HepG2 (cell line): ENCODE results near the gene NFATC4. TPM values are rescaled to one million over a fixed set of nuclear protein-coding genes. Genes with fewer than 3 reads are reported as not detected.

Experiments
- ARHGAP35 ChIP-seq: sonication (generic); formaldehyde crosslinking; IDR thresholded peaks from 2 replicates; pipeline ENCODE4 v1.9.0; 2022; ENCODE audit warnings: mild to moderate bottlenecking, inconsistent platforms, moderate library complexity, missing genetic modification reagents, borderline replicate concordance
- GTF2F1 ChIP-seq: fragments of 150-350 bp; IDR thresholded peaks from 2 replicates; pipeline ENCODE4 v1.6.1; 2014; ENCODE audit warnings: low read length
- HCFC1 ChIP-seq: fragments of 150-350 bp; IDR thresholded peaks from 2 replicates; pipeline ENCODE4 v1.6.1; 2014; ENCODE audit warnings: low read depth, low read length
- KDM2A ChIP-seq: sonication (generic); formaldehyde crosslinking; IDR thresholded peaks from 2 replicates; pipeline ENCODE4 v1.4.0; 2020; ENCODE audit warnings: low read depth, missing genetic modification reagents, borderline replicate concordance
- NFKB2 ChIP-seq: sonication (generic); formaldehyde crosslinking; IDR thresholded peaks from 2 replicates; pipeline ENCODE4 v1.4.0; 2020; ENCODE audit warnings: missing genetic modification reagents, borderline replicate concordance
- PHF21A ChIP-seq: sonication (generic); formaldehyde crosslinking; IDR thresholded peaks from 2 replicates; pipeline ENCODE4 v1.5.0; 2020; ENCODE audit warnings: mild to moderate bottlenecking, missing genetic modification reagents
- PLSCR1 ChIP-seq: sonication (generic); formaldehyde crosslinking; IDR thresholded peaks from 2 replicates; pipeline ENCODE4 v1.5.0; 2020; ENCODE audit warnings: missing genetic modification reagents, mild to moderate bottlenecking, borderline replicate concordance
- PTBP1 ChIP-seq: fragments of 200-400 bp; formaldehyde crosslinking; IDR thresholded peaks from 2 replicates; pipeline ENCODE4 v1.6.1; 2018; ENCODE audit warnings: low read length, low read depth; ENCODE audit not compliant: poor library complexity, severe bottlenecking
- RBM39 ChIP-seq: fragments of 200-400 bp; formaldehyde crosslinking; IDR thresholded peaks from one replicate; pipeline ENCODE4 v1.6.1; 2018; ENCODE audit warnings: antibody characterized with exemption, mild to moderate bottlenecking, low read depth, low read length; ENCODE audit not compliant: poor library complexity, severe bottlenecking
- REST ChIP-seq, 2 experiments: IDR thresholded peaks; 2 replicates each; pipeline ENCODE4 v1.6.1; 2011 to 2012; ENCODE audit warnings: low read length in 2 of 2, borderline replicate concordance in 1 of 2, low read depth in 1 of 2, mild to moderate bottlenecking in 1 of 2, moderate library complexity in 1 of 2
- SALL1 ChIP-seq: sonication (generic); formaldehyde crosslinking; IDR thresholded peaks from 2 replicates; pipeline ENCODE4 v1.8.0; 2022; ENCODE audit warnings: mild to moderate bottlenecking, missing genetic modification reagents
- SMAD3 ChIP-seq: sonication (generic); formaldehyde crosslinking; IDR thresholded peaks from 2 replicates; pipeline ENCODE4 v1.4.0; 2020; ENCODE audit warnings: missing genetic modification reagents
- THAP11 ChIP-seq: IDR thresholded peaks from 2 replicates; pipeline ENCODE4 v1.6.1; 2016; ENCODE audit warnings: missing biosample characterization, missing genetic modification reagents
- XRCC5 ChIP-seq: fragments of 200-400 bp; formaldehyde crosslinking; optimal IDR thresholded peaks from 2 replicates; pipeline ENCODE3; 2017; ENCODE audit warnings: mild to moderate bottlenecking, low read length
- ZNF530 ChIP-seq: sonication (generic); formaldehyde crosslinking; IDR thresholded peaks from 2 replicates; pipeline ENCODE4 v1.5.0; 2020; ENCODE audit warnings: low read depth, mild to moderate bottlenecking, missing genetic modification reagents
- ZNF674 ChIP-seq: sonication (generic); formaldehyde crosslinking; IDR thresholded peaks from 2 replicates; pipeline ENCODE4 v1.5.0; 2020; ENCODE audit warnings: low read depth, mild to moderate bottlenecking, missing genetic modification reagents
- ZNF770 ChIP-seq: sonication (generic); formaldehyde crosslinking; IDR thresholded peaks from 2 replicates; pipeline ENCODE4 v1.5.0; 2020; ENCODE audit warnings: mild to moderate bottlenecking, missing genetic modification reagents
- ZNF775 ChIP-seq: sonication (generic); formaldehyde crosslinking; IDR thresholded peaks from 2 replicates; pipeline ENCODE4 v1.4.0; 2020; ENCODE audit warnings: missing genetic modification reagents, mild to moderate bottlenecking, moderate library complexity, borderline replicate concordance
- ZNF879 ChIP-seq: sonication (generic); formaldehyde crosslinking; IDR thresholded peaks from 2 replicates; pipeline ENCODE4 v1.8.1; 2023; ENCODE audit warnings: missing genetic modification reagents
- polyA plus RNA-seq, 8 experiments: library from polyadenylated mRNA; depleted of rRNA in 3 of 8; stranded (reverse) in 7 of 8; unstranded in 1 of 8; fragments of >200 nt; fragmentation: Illumina TruSeq in 4 of 8; extraction: Trizol in 4 of 8; gene quantifications; 2 replicates each; pipeline versions ENCODE4 v1.2.1 to v1.2.3, GENCODE V29; 2011 to 2016; ENCODE audit warnings: low read depth in 4 of 8, missing spikeins in 1 of 8, mixed read lengths in 1 of 8; ENCODE audit not compliant: insufficient read depth in 1 of 8
- total RNA-seq, 5 experiments: library from RNA; depleted of rRNA; stranded (reverse); fragments of >200 nt; fragmentation: Illumina TruSeq; extraction: Trizol; gene quantifications; 2 replicates each; pipeline ENCODE4 v1.2.3, GENCODE V29; 2016; ENCODE audit warnings: low read depth in 1 of 5

The NFATC4 gene
- total and polyA plus RNA-seq, 2 of the 13 experiments (the other 11 are each of a cell fraction or from before 2014, with no cell fraction given), result 0.04 to 0.15 TPM

- TF ChIP-seq REST (IDR thresholded peaks at IDR 0.05; ENCODE audit: borderline replicate concordance in 1 of 2, low read depth in 1 of 2, low read length in 2 of 2) (no peak), ZNF674 (CRISPR knock-in tag) (no peak), ARHGAP35 (CRISPR knock-in tag) (0 out of 2 replicates have a peak, but pooled peaks have one; percentile 27), XRCC5 (peak; percentile 91), SALL1 (CRISPR knock-in tag) (peak; percentile 27; the same call in 1 of the 2 replicates), NFKB2 (CRISPR knock-in tag) (0 out of 2 replicates have a peak, but pooled peaks have one; percentile 47), KDM2A (peak; percentile 33; the same call in 1 of the 2 replicates), THAP11 (0 out of 2 replicates have a peak, but pooled peaks have one; percentile 29), RBM39 (no peak), ZNF530 (CRISPR knock-in tag) (0 out of 2 replicates have a peak, but pooled peaks have one; percentile 37), SMAD3 (CRISPR knock-in tag) (0 out of 2 replicates have a peak, but pooled peaks have one; percentile 41), ZNF879 (CRISPR knock-in tag) (no peak), ZNF770 (CRISPR knock-in tag) (no peak), PLSCR1 (CRISPR knock-in tag) (peak; percentile 43; the same call in 1 of the 2 replicates), ZNF775 (no peak), PHF21A (0 out of 2 replicates have a peak, but pooled peaks have one; percentile 38), HCFC1 (no peak), PTBP1 (no peak), GTF2F1 (no peak)
Observed at GRCh38 chr14:24411443-24412389, 43.7 kb downstream of the NFATC4 start (continued).
